ENCODE data around the gene MAP4K2. TPM values are rescaled to one million over a fixed set of nuclear protein-coding genes. Genes with fewer than 3 reads are reported as not detected.

Gene MAP4K2
- polyA plus RNA-seq, 3 donors: 9.9 to 38.0 (median 12.6) TPM

DNA sequence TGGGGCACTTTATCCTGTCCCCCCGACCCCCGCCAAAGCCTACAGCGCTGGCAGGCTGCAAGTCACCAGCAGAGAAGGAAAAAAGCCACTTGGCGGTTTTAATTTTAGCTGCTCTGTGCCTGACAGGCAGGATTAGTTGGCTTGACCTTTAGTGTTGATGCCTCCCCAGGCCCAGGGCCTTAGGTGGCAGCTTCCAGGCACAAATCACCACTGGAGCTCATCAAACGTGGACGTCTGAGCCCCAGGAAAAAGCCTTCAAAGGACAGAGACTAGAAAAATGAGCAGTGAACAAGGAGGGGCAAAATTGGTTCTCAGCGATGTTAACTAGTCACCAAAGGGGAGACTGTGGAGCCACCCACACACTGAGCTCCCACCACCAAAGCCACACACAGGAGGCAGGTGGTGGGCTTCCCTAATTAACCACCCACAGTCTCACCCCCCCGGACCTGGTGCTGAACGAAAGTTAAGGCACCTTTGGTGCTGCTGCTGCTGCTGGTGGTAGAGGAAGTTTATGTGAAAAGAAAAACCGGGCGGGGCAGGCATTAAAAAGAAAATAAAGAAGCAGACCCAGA lies 38.9 kb downstream of the MAP4K2 start:
- peak overlapping the region in 4 of 7 donors; percentile 51 to 80 (median 70) for H3K27ac Mint-ChIP-seq

DNA sequence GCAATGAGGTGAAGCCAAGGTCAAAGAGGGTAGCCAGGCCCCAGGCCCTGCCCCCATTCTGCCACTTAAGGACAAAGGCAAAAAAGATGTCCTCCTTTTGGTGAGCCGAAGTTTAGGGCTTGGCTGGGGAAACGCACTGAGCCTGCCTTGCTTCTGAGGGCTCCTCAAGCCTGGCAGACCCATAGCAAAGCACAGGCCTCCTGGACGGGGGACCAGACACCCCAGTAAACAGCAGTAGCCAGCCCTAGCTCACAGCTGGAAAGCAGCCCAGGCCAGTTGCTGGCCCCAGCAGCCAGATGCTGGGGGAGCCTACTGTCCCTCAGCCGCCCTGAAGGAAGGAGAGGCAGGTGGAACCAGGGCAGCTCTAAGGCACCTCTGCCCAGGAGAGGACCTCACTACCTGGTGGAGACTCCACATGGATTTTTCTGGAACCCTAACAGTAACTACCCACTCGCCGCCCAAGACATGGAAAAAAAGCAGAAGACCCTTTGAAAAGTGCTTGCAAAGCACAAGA lies 39.4 kb downstream of the MAP4K2 start:
- TF ChIP-seq, protein P1, sequence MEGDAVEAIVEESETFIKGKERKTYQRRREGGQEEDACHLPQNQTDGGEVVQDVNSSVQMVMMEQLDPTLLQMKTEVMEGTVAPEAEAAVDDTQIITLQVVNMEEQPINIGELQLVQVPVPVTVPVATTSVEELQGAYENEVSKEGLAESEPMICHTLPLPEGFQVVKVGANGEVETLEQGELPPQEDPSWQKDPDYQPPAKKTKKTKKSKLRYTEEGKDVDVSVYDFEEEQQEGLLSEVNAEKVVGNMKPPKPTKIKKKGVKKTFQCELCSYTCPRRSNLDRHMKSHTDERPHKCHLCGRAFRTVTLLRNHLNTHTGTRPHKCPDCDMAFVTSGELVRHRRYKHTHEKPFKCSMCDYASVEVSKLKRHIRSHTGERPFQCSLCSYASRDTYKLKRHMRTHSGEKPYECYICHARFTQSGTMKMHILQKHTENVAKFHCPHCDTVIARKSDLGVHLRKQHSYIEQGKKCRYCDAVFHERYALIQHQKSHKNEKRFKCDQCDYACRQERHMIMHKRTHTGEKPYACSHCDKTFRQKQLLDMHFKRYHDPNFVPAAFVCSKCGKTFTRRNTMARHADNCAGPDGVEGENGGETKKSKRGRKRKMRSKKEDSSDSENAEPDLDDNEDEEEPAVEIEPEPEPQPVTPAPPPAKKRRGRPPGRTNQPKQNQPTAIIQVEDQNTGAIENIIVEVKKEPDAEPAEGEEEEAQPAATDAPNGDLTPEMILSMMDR (IDR thresholded peaks at IDR 0.05): no peak
- Histone ChIP-seq H3K27me3 (ENCODE audit: control insufficient read depth in 2 of 2, insufficient read depth in 2 of 2, low read length in 2 of 2) (no peaks in the 10 kb centered on the region), H3K4me1 (ENCODE audit: control insufficient read depth in 1 of 2, insufficient read depth in 2 of 2, low read length in 2 of 2) (peaks cover 0 to 26% of the 10 kb centered on the region in 2 donors), H3K4me2 (replicated peaks; ENCODE audit: extremely low read depth, low read length, poor library complexity, severe bottlenecking) (no peak overlapping the region), H3K27ac (ENCODE audit: low read depth in 1 of 2, low read length in 2 of 2) (peak overlapping the region in 1 of 2 donors; percentile 11), H3K9me3 (replicated peaks in 1 of 2; ENCODE audit: control insufficient read depth in 1 of 2, insufficient read depth in 1 of 2, low read length in 2 of 2) (no peaks in the 10 kb centered on the region), H2AFZ (ENCODE audit: insufficient read depth, low read depth, low read length, poor library complexity, severe bottlenecking) (no peak overlapping the region), H3K36me3 (replicated peaks in 1 of 2; ENCODE audit: control insufficient read depth in 1 of 2, insufficient read depth in 2 of 2, low read length in 2 of 2) (peaks cover 61 to 66% of the 10 kb centered on the region in 2 donors), H4K20me1 (ENCODE audit: insufficient read depth, low read length) (peaks cover 81% of the 10 kb centered on the region), H3K79me2 (ENCODE audit: insufficient read depth, low read length) (peaks cover 30% of the 10 kb centered on the region), H3K9ac (ENCODE audit: insufficient read depth, low read length, poor library complexity, severe bottlenecking) (no peak overlapping the region), H3K4me3 (replicated peaks in 1 of 3; ENCODE audit: low read depth in 2 of 3, low read length in 3 of 3) (no peak overlapping the region)
- Mint-ChIP-seq H3K4me3 (peak overlapping the region in 1 of 2 donors; percentile 27), H3K4me1 (peaks cover 41% of the 10 kb centered on the region), H3K27ac (peak overlapping the region in 3 of 7 donors; percentile 26 to 80 (median 42)), H3K36me3 (peaks cover 56 to 70% of the 10 kb centered on the region in 2 donors), H3K9me3 (no peaks in the 10 kb centered on the region), H3K27me3 (ENCODE audit: low read depth in 3 of 3) (peaks cover 0 to 6% (median 3%) of the 10 kb centered on the region in 3 donors)
- no peak for DNase-seq
- WGBS (ENCODE audit: insufficient coverage): 84% methylated on average over 6 of the region's 6 CpGs
- intact Hi-C loops (cut with micrococcal nuclease): no loop called here

More for the DNA sequence above, 38.9 kb downstream of the MAP4K2 start:
- Histone ChIP-seq H3K4me3 (replicated peaks in 1 of 3; ENCODE audit: low read depth in 2 of 3, low read length in 3 of 3) (no peak overlapping the region), H3K9me3 (replicated peaks in 1 of 2; ENCODE audit: control insufficient read depth in 1 of 2, insufficient read depth in 1 of 2, low read length in 2 of 2) (no peaks in the 10 kb centered on the region), H3K27me3 (ENCODE audit: control insufficient read depth in 2 of 2, insufficient read depth in 2 of 2, low read length in 2 of 2) (no peaks in the 10 kb centered on the region), H3K79me2 (ENCODE audit: insufficient read depth, low read length) (peaks cover 36% of the 10 kb centered on the region), H3K4me2 (replicated peaks; ENCODE audit: extremely low read depth, low read length, poor library complexity, severe bottlenecking) (no peak overlapping the region), H2AFZ (ENCODE audit: insufficient read depth, low read depth, low read length, poor library complexity, severe bottlenecking) (no peak overlapping the region), H3K27ac (ENCODE audit: low read depth in 1 of 2, low read length in 2 of 2) (peak overlapping the region in 1 of 2 donors; percentile 11), H3K36me3 (replicated peaks in 1 of 2; ENCODE audit: control insufficient read depth in 1 of 2, insufficient read depth in 2 of 2, low read length in 2 of 2) (peaks cover 66 to 71% of the 10 kb centered on the region in 2 donors), H3K9ac (ENCODE audit: insufficient read depth, low read length, poor library complexity, severe bottlenecking) (no peak overlapping the region), H3K4me1 (ENCODE audit: control insufficient read depth in 1 of 2, insufficient read depth in 2 of 2, low read length in 2 of 2) (peaks cover 0 to 26% of the 10 kb centered on the region in 2 donors), H4K20me1 (ENCODE audit: insufficient read depth, low read length) (peaks cover 86% of the 10 kb centered on the region)
- H3K36me3 Mint-ChIP-seq: peaks cover 61 to 76% of the 10 kb centered on the region in 2 donors
- TF ChIP-seq, protein P1 (IDR thresholded peaks at IDR 0.05): no peak
- DNase-seq: no peak
- no peaks in the 10 kb centered on the region for H3K9me3 Mint-ChIP-seq
- H3K27me3 Mint-ChIP-seq (ENCODE audit: low read depth in 3 of 3): peaks cover 0 to 6% (median 3%) of the 10 kb centered on the region in 3 donors
- H3K4me3 Mint-ChIP-seq: peak overlapping the region in 1 of 2 donors; percentile 27
- H3K4me1 Mint-ChIP-seq: peaks cover 41% of the 10 kb centered on the region
- intact Hi-C loops (cut with micrococcal nuclease): no loop called here
- WGBS (ENCODE audit: insufficient coverage): 64% methylated on average over 4 of the region's 11 CpGs

All from CD14-positive monocyte (primary cell).